D341Med (cell line): ENCODE measurements around the gene EHD1.
"Not testable (repeated sequence)": the region's sequence is repeated elsewhere in the genome, so short reads cannot be mapped to it uniquely, and the experiment has no call there.

Experiments
- DNase-seq: peaks from one replicate; pipeline ENCODE4 v3.0.0; 2012; ENCODE audit warnings: low spot score

Gene EHD1

GRCh38 chr11:64856382-64857227 lies 21.8 kb downstream of the EHD1 start:
- no peak for DNase-seq

GRCh38 chr11:64855596-64856304 lies 22.7 kb downstream of the EHD1 start:
- no peak for DNase-seq

- no peak for DNase-seq
Measured at GRCh38 chr11:64854534-64855502, 23.6 kb downstream of the EHD1 start.

GRCh38 chr11:64854157-64854533 lies 24.3 kb downstream of the EHD1 start:
- no peak for DNase-seq

GRCh38 chr11:64853709-64854108 lies 24.7 kb downstream of the EHD1 start:
- DNase-seq: no peak

DNA sequence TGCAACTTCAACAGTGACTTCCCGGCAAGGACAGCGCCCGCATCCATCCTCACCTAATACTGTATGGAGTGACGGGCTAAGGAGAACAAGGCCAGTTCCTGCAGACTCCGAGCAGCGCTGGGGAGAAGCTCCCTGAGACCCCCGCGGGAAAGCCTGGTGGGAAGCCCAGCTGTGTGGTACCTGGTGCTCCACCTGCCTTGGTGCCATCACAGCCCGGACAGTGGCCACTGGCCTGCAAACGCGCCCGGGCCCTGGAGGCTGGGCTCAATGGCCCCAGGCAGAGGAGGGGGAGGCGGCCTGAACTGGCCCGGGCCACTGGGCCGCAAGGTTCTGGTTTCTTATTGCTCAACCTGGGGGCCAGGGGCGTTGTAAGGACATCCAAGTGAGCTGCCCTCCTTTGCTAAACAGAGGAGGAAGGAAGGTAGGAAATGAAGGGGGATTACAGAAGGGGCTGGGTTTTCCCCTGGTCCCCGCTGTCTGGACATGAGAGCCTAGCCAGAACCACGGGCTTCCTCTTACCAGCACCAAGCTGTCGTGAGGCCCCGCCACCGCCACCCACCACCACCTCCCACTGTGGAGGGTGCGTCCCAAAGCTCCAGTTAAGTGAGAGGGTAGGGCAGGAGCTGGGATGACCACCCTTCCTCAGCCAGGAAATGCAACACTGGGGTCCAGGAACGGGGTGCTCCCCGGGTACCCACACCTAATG lies 25.5 kb downstream of the EHD1 start:
- DNase-seq: no peak

GRCh38 chr11:64851831-64852351 lies 26.5 kb downstream of the EHD1 start:
- DNase-seq: no peak

DNA sequence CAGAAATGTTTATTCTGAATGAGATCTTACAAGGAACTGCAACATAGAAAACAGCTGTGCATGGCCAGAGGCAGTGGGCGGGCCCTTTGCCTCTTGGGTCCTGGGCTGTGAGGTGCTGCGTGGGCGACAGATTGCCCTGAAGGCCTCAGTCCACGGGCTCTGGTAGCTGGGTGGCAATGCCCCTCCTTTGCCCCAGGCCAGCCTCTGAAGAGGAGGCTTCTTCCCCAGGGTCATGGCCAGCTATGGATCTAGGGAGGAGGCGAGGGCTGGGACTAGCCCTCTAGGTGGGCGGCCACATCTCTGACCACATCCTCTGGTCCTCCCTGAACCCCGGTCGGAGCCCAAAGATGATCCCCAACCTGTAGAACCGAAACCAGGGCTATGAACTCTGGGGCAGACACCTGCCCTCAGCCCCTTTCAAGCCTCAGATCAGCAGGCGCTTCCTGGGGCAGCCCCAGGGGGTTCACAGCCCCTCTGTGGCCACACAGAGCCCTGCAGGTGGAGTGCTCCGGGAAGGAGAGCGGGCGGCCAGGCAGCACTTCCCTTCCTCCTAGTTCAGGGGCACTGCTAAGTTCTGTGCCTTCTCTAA lies 27.3 kb downstream of the EHD1 start:
- no peak for DNase-seq

GRCh38 chr11:64849598-64850356 lies 28.6 kb downstream of the EHD1 start:
- no peak for DNase-seq

DNA sequence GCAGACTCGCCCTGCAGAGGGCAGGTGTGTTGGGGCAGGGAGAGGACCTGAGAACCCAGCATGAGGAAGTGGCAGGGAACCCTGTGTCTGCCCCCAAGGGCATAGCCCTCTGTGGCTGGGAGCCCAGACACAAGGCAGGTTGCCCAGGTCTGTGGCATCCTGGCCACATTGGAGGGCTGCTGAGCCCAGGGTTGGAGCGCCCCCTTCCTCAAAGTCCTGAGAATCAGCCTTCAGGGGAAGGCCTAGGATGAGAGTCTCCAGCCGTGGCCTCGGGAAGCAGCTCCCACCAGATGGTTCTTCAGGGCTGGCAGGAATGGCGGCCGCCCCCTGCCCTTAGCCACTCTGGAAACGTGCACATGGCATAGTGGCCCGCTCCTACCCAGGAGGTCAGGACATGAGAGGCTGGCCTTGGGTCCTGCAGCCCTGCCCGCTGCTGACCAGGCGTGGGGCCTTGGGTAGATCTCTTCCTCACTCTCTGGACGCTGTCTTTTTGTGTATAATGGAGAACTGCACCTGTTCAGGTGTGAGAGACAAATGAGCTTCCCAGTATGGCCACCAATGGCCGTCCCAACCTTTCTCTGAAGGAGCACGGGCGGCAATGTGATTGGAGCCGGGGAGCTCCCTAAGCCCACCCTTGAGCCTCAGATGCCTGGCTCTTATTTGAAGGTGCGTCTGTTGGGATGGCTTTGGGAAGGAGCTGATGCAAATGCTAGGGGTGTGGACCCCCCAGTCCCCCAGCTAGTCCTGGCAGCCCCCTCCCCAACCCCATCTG lies 29.4 kb downstream of the EHD1 start:
- DNase-seq: no peak

- DNase-seq: no peak
Measured at GRCh38 chr11:64848214-64848825, 30.1 kb downstream of the EHD1 start.

DNA sequence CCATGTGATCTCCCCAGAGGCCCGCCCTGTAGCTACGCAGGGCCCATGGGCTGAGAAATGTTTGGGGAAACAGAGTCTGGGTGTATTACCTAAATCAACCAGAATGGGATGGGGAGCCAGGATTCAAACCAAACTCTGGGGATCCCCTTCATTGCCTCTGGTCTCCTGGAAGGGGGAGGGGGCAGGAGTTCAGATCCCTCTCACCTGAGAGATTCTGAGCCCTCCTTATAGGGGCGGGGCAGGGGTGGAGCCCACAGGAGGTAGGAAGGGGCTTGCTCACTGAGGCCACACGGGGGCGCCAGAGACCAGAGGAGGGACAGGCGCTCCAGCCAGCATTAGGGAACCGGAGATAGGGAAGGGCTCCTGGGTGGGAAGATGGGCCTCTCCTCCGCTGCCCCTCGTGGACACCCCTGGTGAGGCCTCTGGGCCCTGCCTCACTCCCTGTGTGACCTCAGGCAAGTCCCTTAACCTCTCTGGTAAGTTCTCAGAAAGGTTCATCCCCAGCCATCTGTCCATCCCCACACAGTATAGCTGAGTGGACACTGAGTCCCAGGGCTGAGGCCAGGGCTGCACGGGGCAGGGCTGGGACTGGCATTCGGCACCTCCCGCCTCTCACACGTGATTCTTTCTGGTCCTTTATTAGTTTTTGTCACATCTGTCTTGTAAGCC lies 31.3 kb downstream of the EHD1 start:
- DNase-seq: peak; percentile 92

DNA sequence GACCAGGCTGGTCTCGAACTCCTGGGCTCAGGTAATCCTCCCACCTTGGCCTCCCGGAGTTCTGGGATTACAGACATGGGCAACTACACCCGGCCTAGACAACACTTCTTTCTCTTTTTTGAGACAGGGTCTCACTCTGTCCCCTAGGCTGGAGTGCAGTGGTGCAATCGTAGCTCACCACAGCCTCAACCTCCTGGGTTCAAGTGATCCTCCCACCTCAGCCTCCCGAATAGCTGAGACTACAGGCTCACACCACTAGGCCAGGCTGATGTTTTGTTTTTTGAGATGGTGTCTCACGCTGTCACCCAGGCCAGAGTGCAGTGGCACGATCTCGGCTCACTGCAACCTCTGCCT lies 32.7 kb downstream of the EHD1 start:
- not testable (repeated sequence) for DNase-seq

DNA sequence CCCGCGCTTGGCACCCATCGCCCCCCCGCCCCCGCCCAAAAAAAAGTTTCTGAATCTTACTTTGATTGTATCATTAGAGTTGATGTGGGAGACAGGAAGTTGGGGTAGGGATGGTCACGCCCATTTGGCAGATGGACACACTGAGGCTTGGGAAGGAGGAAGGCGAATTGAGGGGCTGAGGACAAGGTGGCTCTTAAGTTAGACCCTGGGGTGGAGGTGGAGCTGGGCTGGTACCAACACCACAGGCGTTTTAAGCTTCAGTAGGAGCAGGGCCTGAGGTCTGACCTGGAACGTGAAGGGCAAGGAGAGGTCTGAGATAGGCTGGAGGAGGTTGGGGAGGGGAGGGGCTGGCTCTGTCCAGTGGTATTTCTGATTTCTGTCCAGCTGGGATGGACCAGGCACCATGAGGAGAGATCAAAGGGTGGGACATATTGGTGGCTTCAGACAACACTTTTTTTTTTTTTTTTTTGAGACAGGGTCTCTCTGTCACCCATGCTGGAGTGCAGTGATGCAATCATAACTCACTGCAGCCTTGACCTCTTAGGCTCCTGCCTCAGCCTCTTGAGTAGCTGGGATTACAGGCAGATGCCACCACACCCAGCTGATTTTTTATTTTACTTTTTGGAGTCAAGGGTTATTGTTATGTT lies 33.2 kb downstream of the EHD1 start:
- no peak for DNase-seq

DNA sequence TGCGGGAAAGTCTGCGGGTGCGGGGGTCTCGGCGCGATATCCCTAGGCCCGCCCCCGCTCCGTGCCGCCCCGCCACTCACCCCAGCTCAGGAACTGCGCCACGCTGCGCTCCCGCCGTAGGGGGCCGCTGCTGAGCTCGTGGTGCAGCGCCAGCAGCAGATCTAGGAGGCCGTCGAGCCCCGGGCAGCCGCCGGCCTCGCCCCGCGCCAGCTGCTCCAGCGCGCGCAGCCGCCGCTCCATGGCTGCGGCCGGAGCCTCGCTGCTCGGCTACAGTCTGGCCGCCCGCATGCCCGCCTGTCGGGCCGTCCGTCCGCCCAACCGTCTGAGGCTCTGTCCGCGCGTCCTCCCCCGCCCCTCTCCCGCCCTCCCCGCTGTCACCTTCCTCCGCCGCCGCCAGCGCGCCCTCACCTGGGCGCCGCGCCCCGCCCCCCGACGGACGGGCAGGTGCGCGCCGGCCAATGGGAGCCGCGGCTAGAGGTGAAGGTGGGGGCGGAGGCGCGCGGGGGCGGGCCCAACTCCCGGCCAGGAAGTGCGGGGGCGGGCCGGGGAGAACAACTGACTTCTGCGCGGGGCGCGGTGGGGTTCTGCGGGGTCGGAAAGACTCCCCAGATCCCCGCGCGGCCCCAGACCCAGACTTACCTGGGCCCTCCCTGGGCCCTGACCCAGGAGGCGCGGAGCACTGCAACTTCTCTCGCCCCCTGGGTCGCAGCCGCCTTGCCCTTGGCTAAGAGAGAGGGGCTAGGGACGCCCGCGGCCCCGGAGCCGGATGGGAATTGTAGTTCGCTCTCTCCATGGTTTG lies 33.9 kb downstream of the EHD1 start, which contains the start of gene CDC42BPG:
TSS of gene CDC42BPG (minus strand) at position 324 of the 799 bp plus-strand sequence. CDS start at position 240, 84 bp downstream.
- DNase-seq: peak; percentile 95

GRCh38 chr11:64843686-64844329 lies 34.6 kb downstream of the EHD1 start:
- no peak for DNase-seq
